ENCODE results near the gene ZNF414.

ZNF414 gene

DNA sequence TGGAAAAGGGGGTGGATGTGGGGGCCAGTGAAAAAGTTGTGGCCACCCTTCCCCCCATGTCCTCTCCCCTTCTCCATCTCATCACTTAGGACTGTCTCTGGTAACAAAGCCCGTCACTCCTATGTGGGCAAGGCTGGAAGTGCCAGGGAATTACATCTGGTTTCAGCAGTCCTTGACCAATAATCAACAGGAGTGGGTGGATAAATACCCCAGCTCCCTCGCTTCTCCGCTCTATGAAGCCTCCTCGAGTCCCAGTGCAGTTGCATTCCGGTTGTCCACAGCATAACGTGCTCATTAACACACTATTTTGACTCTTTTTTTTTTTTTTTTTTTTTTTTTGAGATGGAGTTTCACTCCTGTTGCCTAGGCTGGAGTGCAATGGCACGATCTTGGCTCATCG is 31.8 kb upstream of the ZNF414 start:
- H3K79me1 ChIP-seq (ENCODE audit: low read depth, low read length): peaks cover 2% of the 10 kb centered on the region
- H3K4me3 ChIP-seq (ENCODE audit: low read length in 2 of 2): no peak overlapping the region
- no peak overlapping the region for H2AFZ ChIP-seq (ENCODE audit: low read length)
- no peak overlapping the region for H3K4ac ChIP-seq (ENCODE audit: low read length)
- H4K91ac ChIP-seq (ENCODE audit: low read depth, low read length, poor library complexity): no peak overlapping the region
- H2BK12ac ChIP-seq (ENCODE audit: low read length): no peak overlapping the region
- no peak overlapping the region for H2BK120ac ChIP-seq (ENCODE audit: low read depth, low read length)
- no CpG with 5 or more reads among the region's 8 CpGs for WGBS, 2 donors (ENCODE audit: extremely low coverage in 2 of 2, insufficient read length in 2 of 2, insufficient replicate concordance in 1 of 2)
- no peak overlapping the region for H2BK15ac ChIP-seq (ENCODE audit: low read length)
- H2AK5ac ChIP-seq (ENCODE audit: low read depth, low read length): no peak overlapping the region
- H3K14ac ChIP-seq (ENCODE audit: low read length): no peak overlapping the region
- no peak overlapping the region for H3K23ac ChIP-seq (ENCODE audit: low read depth, low read length, poor library complexity)
- no peak overlapping the region for H3K18ac ChIP-seq (ENCODE audit: low read length)
- H3K4me1 ChIP-seq (ENCODE audit: control insufficient read depth in 2 of 2, insufficient read depth in 1 of 2, low read depth in 1 of 2, low read length in 2 of 2): no peaks in the 10 kb centered on the region
- no peak overlapping the region for H3K27ac ChIP-seq (replicated peaks; ENCODE audit: low read length)
- no peaks in the 10 kb centered on the region for H3K27me3 ChIP-seq (ENCODE audit: control insufficient read depth in 3 of 3, insufficient read depth in 3 of 3, low read depth in 1 of 3, low read length in 3 of 3)
- no peaks in the 10 kb centered on the region for H3K9me3 ChIP-seq (replicated peaks in 1 of 2; ENCODE audit: control insufficient read depth in 2 of 2, insufficient read depth in 1 of 2, low read depth in 1 of 2, low read length in 2 of 2)
- no peak overlapping the region for H2BK5ac ChIP-seq (ENCODE audit: low read length)
- H3K36me3 ChIP-seq (replicated peaks in 1 of 2; ENCODE audit: control insufficient read depth in 2 of 2, insufficient read depth in 2 of 2, low read length in 2 of 2): peaks cover 0 to 2% of the 10 kb centered on the region in 2 donors
- H3K9ac ChIP-seq (ENCODE audit: low read depth, low read length, poor library complexity): no peak overlapping the region
- DNase-seq (ENCODE audit: low spot score): no peak
- H3K4me2 ChIP-seq (ENCODE audit: insufficient read depth, low read length, poor library complexity, severe bottlenecking): no peak overlapping the region
- H4K8ac ChIP-seq (ENCODE audit: low read depth, low read length): no peak overlapping the region

DNA sequence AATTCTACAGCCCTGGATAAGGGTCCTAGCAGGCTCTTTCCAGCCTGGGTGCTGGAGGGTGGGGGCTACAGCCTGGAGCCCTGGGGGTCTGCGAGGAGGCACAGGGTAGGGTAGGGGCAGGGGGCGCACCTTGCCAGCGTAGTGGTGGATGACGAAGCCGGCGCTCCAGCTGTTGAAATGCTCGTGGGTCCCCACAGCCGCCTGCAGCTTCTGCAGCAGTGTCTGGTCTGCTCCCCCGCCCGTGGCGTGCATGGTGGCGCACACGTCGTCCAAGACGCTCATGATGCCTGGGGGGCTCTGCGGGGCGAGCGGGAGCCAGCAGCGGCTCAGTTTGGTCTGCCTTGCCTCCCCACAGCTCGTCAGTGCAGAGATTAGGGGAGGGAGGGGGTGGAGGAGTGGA is 30.2 kb upstream of the ZNF414 start:
- H2BK15ac ChIP-seq (ENCODE audit: low read length): no peak overlapping the region

DNA sequence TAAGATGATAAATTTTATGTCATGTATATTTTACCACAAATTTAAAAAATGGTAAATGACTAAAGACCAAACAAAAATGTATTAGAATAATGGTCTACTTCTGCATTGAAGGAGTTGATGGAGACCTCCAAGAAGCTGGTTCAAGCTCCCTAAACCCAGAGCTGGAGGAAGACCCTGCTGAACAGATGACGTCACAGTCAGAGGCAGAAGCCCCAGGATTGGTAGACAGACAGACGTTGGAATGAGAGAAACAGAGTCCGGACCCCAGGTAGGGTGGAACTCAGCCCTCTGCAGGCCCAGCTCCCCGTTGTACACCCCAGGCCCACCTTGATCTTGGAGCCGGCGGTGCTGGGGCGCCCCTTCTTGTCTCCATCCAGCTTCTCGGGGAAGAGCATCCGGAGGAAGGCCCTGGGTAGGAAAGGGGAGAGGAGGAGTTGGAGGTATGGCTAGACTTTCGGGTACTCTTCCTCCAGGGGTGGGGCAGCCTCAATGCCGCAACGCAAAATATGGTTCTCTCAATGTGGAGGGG is 25.7 kb upstream of the ZNF414 start:
- Histone ChIP-seq H3K9me3 (replicated peaks in 1 of 2; ENCODE audit: control insufficient read depth in 2 of 2, insufficient read depth in 1 of 2, low read depth in 1 of 2, low read length in 2 of 2) (no peaks in the 10 kb centered on the region), H3K4ac (ENCODE audit: low read length) (no peak overlapping the region), H3K4me1 (ENCODE audit: control insufficient read depth in 2 of 2, insufficient read depth in 1 of 2, low read depth in 1 of 2, low read length in 2 of 2) (no peaks in the 10 kb centered on the region), H3K27ac (replicated peaks; ENCODE audit: low read length) (no peak overlapping the region), H3K27me3 (ENCODE audit: control insufficient read depth in 3 of 3, insufficient read depth in 3 of 3, low read depth in 1 of 3, low read length in 3 of 3) (no peaks in the 10 kb centered on the region), H3K23ac (ENCODE audit: low read depth, low read length, poor library complexity) (peak overlapping the region; percentile 43), H2AFZ (ENCODE audit: low read length) (no peak overlapping the region), H2BK120ac (ENCODE audit: low read depth, low read length) (no peak overlapping the region), H3K4me2 (ENCODE audit: insufficient read depth, low read length, poor library complexity, severe bottlenecking) (no peak overlapping the region), H2BK5ac (ENCODE audit: low read length) (no peak overlapping the region), H3K36me3 (replicated peaks in 1 of 2; ENCODE audit: control insufficient read depth in 2 of 2, insufficient read depth in 2 of 2, low read length in 2 of 2) (no peaks in the 10 kb centered on the region), H3K14ac (ENCODE audit: low read length) (peak overlapping the region; percentile 38), H4K91ac (ENCODE audit: low read depth, low read length, poor library complexity) (no peak overlapping the region), H2BK15ac (ENCODE audit: low read length) (no peak overlapping the region), H4K8ac (ENCODE audit: low read depth, low read length) (no peak overlapping the region), H2AK5ac (ENCODE audit: low read depth, low read length) (peak overlapping the region; percentile 46), H3K9ac (ENCODE audit: low read depth, low read length, poor library complexity) (no peak overlapping the region), H3K79me1 (ENCODE audit: low read depth, low read length) (no peaks in the 10 kb centered on the region), H3K18ac (ENCODE audit: low read length) (no peak overlapping the region), H3K4me3 (ENCODE audit: low read length in 2 of 2) (no peak overlapping the region), H2BK12ac (ENCODE audit: low read length) (no peak overlapping the region)
- DNase-seq (ENCODE audit: low spot score): no peak
- WGBS, 2 donors (ENCODE audit: extremely low coverage in 2 of 2, insufficient read length in 2 of 2, insufficient replicate concordance in 1 of 2): no CpG with 5 or more reads among the region's 12 CpGs

More for the DNA sequence above, 30.2 kb upstream of the ZNF414 start:
- peaks cover 2% of the 10 kb centered on the region for H3K79me1 ChIP-seq (ENCODE audit: low read depth, low read length)
- H2BK120ac ChIP-seq (ENCODE audit: low read depth, low read length): no peak overlapping the region
- no peak overlapping the region for H3K18ac ChIP-seq (ENCODE audit: low read length)
- no peak overlapping the region for H2AK5ac ChIP-seq (ENCODE audit: low read depth, low read length)
- no peak for DNase-seq (ENCODE audit: low spot score)
- H3K27ac ChIP-seq (replicated peaks; ENCODE audit: low read length): no peak overlapping the region
- no peaks in the 10 kb centered on the region for H3K27me3 ChIP-seq (ENCODE audit: control insufficient read depth in 3 of 3, insufficient read depth in 3 of 3, low read depth in 1 of 3, low read length in 3 of 3)
- H3K9me3 ChIP-seq (replicated peaks in 1 of 2; ENCODE audit: control insufficient read depth in 2 of 2, insufficient read depth in 1 of 2, low read depth in 1 of 2, low read length in 2 of 2): no peaks in the 10 kb centered on the region
- H3K4me3 ChIP-seq (ENCODE audit: low read length in 2 of 2): no peak overlapping the region
- no peak overlapping the region for H2AFZ ChIP-seq (ENCODE audit: low read length)
- H3K9ac ChIP-seq (ENCODE audit: low read depth, low read length, poor library complexity): peak overlapping the region; percentile 44
- H3K4me1 ChIP-seq (ENCODE audit: control insufficient read depth in 2 of 2, insufficient read depth in 1 of 2, low read depth in 1 of 2, low read length in 2 of 2): no peaks in the 10 kb centered on the region
- H3K14ac ChIP-seq (ENCODE audit: low read length): no peak overlapping the region
- no peak overlapping the region for H3K4ac ChIP-seq (ENCODE audit: low read length)
- H3K4me2 ChIP-seq (ENCODE audit: insufficient read depth, low read length, poor library complexity, severe bottlenecking): no peak overlapping the region
- no peak overlapping the region for H2BK5ac ChIP-seq (ENCODE audit: low read length)
- H4K8ac ChIP-seq (ENCODE audit: low read depth, low read length): peak overlapping the region; percentile 48
- WGBS, 2 donors (ENCODE audit: extremely low coverage in 2 of 2, insufficient read length in 2 of 2, insufficient replicate concordance in 1 of 2): no CpG with 5 or more reads among the region's 20 CpGs
- H2BK12ac ChIP-seq (ENCODE audit: low read length): no peak overlapping the region
- no peak overlapping the region for H3K23ac ChIP-seq (ENCODE audit: low read depth, low read length, poor library complexity)
- no peak overlapping the region for H4K91ac ChIP-seq (ENCODE audit: low read depth, low read length, poor library complexity)
- peaks cover 0 to 2% of the 10 kb centered on the region in 2 donors for H3K36me3 ChIP-seq (replicated peaks in 1 of 2; ENCODE audit: control insufficient read depth in 2 of 2, insufficient read depth in 2 of 2, low read length in 2 of 2)

DNA sequence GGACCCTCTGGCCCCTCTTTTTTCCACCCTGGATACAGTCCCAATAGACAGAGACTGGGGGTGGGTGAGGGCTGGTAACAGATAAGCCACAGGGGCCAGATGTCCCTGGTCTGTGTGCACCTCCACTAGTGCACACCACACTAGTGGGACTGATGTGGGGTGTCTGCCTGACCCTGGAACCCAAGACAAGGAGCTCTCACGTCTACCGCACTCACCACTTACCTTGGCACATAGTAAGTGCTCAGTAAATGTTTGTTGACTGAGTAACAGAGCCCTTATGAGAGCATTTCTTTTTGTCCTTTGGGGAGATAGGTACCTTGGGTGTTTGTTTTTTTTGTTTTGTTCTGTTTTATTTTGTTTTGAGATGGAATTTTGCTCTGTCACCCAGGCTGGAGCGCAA is 23.1 kb upstream of the ZNF414 start:
- no peaks in the 10 kb centered on the region for H3K27me3 ChIP-seq (ENCODE audit: control insufficient read depth in 3 of 3, insufficient read depth in 3 of 3, low read depth in 1 of 3, low read length in 3 of 3)
- no peak overlapping the region for H3K23ac ChIP-seq (ENCODE audit: low read depth, low read length, poor library complexity)
- H3K18ac ChIP-seq (ENCODE audit: low read length): no peak overlapping the region
- no peak overlapping the region for H3K9ac ChIP-seq (ENCODE audit: low read depth, low read length, poor library complexity)
- H3K14ac ChIP-seq (ENCODE audit: low read length): no peak overlapping the region
- H4K91ac ChIP-seq (ENCODE audit: low read depth, low read length, poor library complexity): no peak overlapping the region
- no peak overlapping the region for H2BK15ac ChIP-seq (ENCODE audit: low read length)
- H3K4ac ChIP-seq (ENCODE audit: low read length): no peak overlapping the region
- H3K4me3 ChIP-seq (ENCODE audit: low read length in 2 of 2): no peak overlapping the region
- no peak overlapping the region for H4K8ac ChIP-seq (ENCODE audit: low read depth, low read length)
- no peak for DNase-seq (ENCODE audit: low spot score)
- no peak overlapping the region for H3K27ac ChIP-seq (replicated peaks; ENCODE audit: low read length)
- H2AK5ac ChIP-seq (ENCODE audit: low read depth, low read length): no peak overlapping the region
- H3K4me2 ChIP-seq (ENCODE audit: insufficient read depth, low read length, poor library complexity, severe bottlenecking): no peak overlapping the region
- H2BK12ac ChIP-seq (ENCODE audit: low read length): no peak overlapping the region
- H2BK120ac ChIP-seq (ENCODE audit: low read depth, low read length): no peak overlapping the region
- H2AFZ ChIP-seq (ENCODE audit: low read length): no peak overlapping the region
- no peak overlapping the region for H2BK5ac ChIP-seq (ENCODE audit: low read length)
- no CpG with 5 or more reads among the region's 3 CpGs for WGBS, 2 donors (ENCODE audit: extremely low coverage in 2 of 2, insufficient read length in 2 of 2, insufficient replicate concordance in 1 of 2)
- no peaks in the 10 kb centered on the region for H3K79me1 ChIP-seq (ENCODE audit: low read depth, low read length)
- H3K4me1 ChIP-seq (ENCODE audit: control insufficient read depth in 2 of 2, insufficient read depth in 1 of 2, low read depth in 1 of 2, low read length in 2 of 2): no peaks in the 10 kb centered on the region
- no peaks in the 10 kb centered on the region for H3K36me3 ChIP-seq (replicated peaks in 1 of 2; ENCODE audit: control insufficient read depth in 2 of 2, insufficient read depth in 2 of 2, low read length in 2 of 2)
- no peaks in the 10 kb centered on the region for H3K9me3 ChIP-seq (replicated peaks in 1 of 2; ENCODE audit: control insufficient read depth in 2 of 2, insufficient read depth in 1 of 2, low read depth in 1 of 2, low read length in 2 of 2)
